Mucosa of rectum (tissue), 2 donors: ENCODE data around the gene KLF13.

Experiments
- H3K27ac ChIP-seq, 2 donors: one replicate each; pipeline ENCODE4 v1.7.0; 2013; ENCODE audit warnings: inconsistent platforms in 2 of 2, low read depth in 2 of 2, low read length in 2 of 2
- H3K27me3 ChIP-seq, 2 donors: one replicate each; pipeline ENCODE4 v1.7.0; 2013; ENCODE audit warnings: low read length in 2 of 2; ENCODE audit not compliant: control insufficient read depth in 2 of 2, insufficient read depth in 2 of 2
- H3K36me3 ChIP-seq, 2 donors: one replicate each; pipeline ENCODE4 v1.7.0; 2013; ENCODE audit warnings: low read length in 2 of 2; ENCODE audit not compliant: control insufficient read depth in 2 of 2, insufficient read depth in 2 of 2
- H3K4me1 ChIP-seq, 2 donors: one replicate each; pipeline ENCODE4 v1.7.0; 2013; ENCODE audit warnings: low read length in 2 of 2, mild to moderate bottlenecking in 1 of 2; ENCODE audit not compliant: control insufficient read depth in 2 of 2, insufficient read depth in 2 of 2
- H3K4me3 ChIP-seq, 2 donors: one replicate each; pipeline ENCODE4 v1.7.0; 2013; ENCODE audit warnings: low read length in 2 of 2
- H3K9ac ChIP-seq, 2 donors: one replicate each; pipeline ENCODE4 v1.7.0; 2013; ENCODE audit warnings: low read length in 2 of 2, low read depth in 1 of 2, mild to moderate bottlenecking in 1 of 2
- H3K9me3 ChIP-seq, 2 donors: one replicate each; pipeline ENCODE4 v1.7.0; 2013; ENCODE audit warnings: low read length in 2 of 2; ENCODE audit not compliant: control insufficient read depth in 2 of 2
- donor health status: healthy.
- donor health status: Normal muscosa, but diverticular disease.

The KLF13 gene

GRCh38 chr15:31400222-31400927 lies 73.7 kb downstream of the KLF13 start:
- Histone ChIP-seq H3K9ac (no peak overlapping the region), H3K4me1 (peaks cover 21% of the 10 kb centered on the region in 2 donors), H3K36me3 (no peaks in the 10 kb centered on the region), H3K4me3 (no peak overlapping the region), H3K27me3 (no peaks in the 10 kb centered on the region), H3K9me3 (no peaks in the 10 kb centered on the region), H3K27ac (no peak overlapping the region)

DNA sequence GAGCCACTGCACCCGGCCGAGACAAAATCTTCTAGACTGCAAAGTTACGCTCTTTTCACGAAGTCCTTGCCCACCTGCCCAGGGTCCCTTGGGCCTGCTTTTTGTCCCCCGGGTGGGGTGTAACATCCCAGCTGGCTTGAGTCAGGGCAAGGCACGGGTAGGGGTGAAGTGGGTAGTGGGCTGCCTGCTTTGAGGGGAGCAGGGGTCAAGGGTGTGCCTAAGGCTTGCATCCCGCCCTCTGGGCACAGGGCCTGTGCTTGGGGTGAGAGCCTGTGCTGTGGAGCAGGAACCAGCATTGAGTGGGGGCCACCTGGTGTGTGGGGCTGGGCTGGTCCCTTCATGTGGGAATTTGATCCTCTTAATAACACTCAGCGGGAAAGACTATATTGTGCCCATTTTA lies 74.6 kb downstream of the KLF13 start:
- H3K4me3 ChIP-seq: no peak overlapping the region
- no peak overlapping the region for H3K9ac ChIP-seq
- peaks cover 21 to 27% of the 10 kb centered on the region in 2 donors for H3K4me1 ChIP-seq
- no peak overlapping the region for H3K27ac ChIP-seq
- no peaks in the 10 kb centered on the region for H3K9me3 ChIP-seq
- H3K27me3 ChIP-seq: no peaks in the 10 kb centered on the region
- H3K36me3 ChIP-seq: no peaks in the 10 kb centered on the region

DNA sequence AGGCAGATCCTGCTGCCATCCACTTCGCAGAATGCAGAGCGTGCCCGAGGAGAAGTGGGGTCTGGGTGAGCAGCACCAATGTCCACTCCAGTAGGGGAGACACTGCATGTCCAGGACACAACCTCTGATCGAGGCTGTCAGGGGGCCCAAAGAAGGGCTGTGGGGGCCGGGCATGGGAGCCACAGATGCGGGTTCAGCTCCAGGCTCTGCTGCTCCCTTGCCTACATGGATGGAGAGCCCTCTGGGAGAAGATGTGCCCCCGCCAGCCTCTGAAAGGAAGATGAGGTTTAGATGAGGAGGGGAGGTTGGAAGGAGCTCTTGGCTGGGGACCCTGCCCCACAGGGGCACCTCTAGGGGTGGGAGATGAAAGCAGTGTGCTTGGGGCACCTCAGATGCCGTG lies 75.4 kb downstream of the KLF13 start:
- no peaks in the 10 kb centered on the region for H3K36me3 ChIP-seq
- H3K4me3 ChIP-seq: no peak overlapping the region
- H3K9me3 ChIP-seq: no peaks in the 10 kb centered on the region
- H3K27me3 ChIP-seq: no peaks in the 10 kb centered on the region
- H3K27ac ChIP-seq: no peak overlapping the region
- no peak overlapping the region for H3K9ac ChIP-seq
- peaks cover 21 to 24% of the 10 kb centered on the region in 2 donors for H3K4me1 ChIP-seq

DNA sequence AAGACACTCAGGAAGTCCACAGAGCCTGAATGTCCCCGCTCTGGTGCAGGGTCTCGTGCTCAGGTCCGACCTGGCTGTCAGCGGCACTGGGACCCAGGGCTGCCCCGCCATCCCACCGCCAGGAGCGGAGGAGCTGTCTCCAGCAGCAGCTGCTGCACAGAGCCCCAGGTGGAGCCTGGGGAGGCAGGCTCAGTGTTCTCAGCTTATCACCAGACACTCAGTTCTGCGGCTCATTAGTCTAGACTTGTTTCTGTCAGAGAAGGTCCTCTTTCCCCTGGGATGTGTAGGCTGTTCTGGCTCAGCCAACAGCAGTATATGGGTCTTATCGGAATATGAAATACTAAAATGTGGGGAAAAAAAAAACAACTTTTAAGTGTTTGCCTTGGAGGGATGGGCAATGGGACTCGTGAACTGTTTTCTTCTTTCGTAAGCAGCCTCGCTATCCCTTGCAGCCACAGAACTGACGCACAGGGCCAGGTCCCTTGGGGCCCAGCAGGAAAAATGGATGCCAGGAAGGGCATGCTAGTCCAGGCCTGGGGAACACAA lies 75.9 kb downstream of the KLF13 start:
- H3K4me3 ChIP-seq: no peak overlapping the region
- H3K27ac ChIP-seq: no peak overlapping the region
- no peaks in the 10 kb centered on the region for H3K27me3 ChIP-seq
- no peak overlapping the region for H3K9ac ChIP-seq
- H3K9me3 ChIP-seq: no peaks in the 10 kb centered on the region
- no peaks in the 10 kb centered on the region for H3K36me3 ChIP-seq
- peaks cover 18 to 20% of the 10 kb centered on the region in 2 donors for H3K4me1 ChIP-seq

- Histone ChIP-seq H3K36me3 (no peaks in the 10 kb centered on the region), H3K4me1 (peaks cover 13 to 15% of the 10 kb centered on the region in 2 donors), H3K9me3 (no peaks in the 10 kb centered on the region), H3K9ac (no peak overlapping the region), H3K27me3 (no peaks in the 10 kb centered on the region), H3K27ac (no peak overlapping the region), H3K4me3 (no peak overlapping the region)
Observed at GRCh38 chr15:31403096-31403495, 76.5 kb downstream of the KLF13 start.

- H3K27ac ChIP-seq: no peak overlapping the region
- no peak overlapping the region for H3K9ac ChIP-seq
- H3K27me3 ChIP-seq: no peaks in the 10 kb centered on the region
Observed at GRCh38 chr15:31403606-31404005, 77.0 kb downstream of the KLF13 start.

DNA sequence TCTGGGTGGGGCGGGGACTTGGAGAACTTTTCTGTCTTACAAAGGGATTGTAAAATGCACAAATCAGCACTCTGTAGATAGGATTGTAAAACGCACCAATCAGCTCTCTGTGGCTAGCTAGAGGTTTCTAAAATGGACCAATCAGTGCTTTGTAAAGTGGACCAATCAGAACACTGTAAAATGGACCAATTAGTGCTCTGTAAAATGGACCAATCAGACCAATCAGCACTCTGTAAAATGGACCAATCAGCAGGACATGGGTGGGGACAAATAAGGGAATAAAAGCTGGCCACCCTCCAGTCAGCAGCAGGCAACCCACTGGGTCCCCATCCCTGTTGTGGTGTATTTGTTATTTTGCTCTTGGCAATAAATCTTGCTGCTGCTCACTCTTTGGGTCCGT lies 77.7 kb downstream of the KLF13 start:
- no peak overlapping the region for H3K9ac ChIP-seq
- H3K27me3 ChIP-seq: no peaks in the 10 kb centered on the region
- H3K36me3 ChIP-seq: no peaks in the 10 kb centered on the region
- H3K4me1 ChIP-seq: peaks cover under 1 to 6% of the 10 kb centered on the region in 2 donors
- H3K4me3 ChIP-seq: no peak overlapping the region
- no peak overlapping the region for H3K27ac ChIP-seq
- no peaks in the 10 kb centered on the region for H3K9me3 ChIP-seq

More at GRCh38 chr15:31403606-31404005, 77.0 kb downstream of the KLF13 start:
- H3K36me3 ChIP-seq: no peaks in the 10 kb centered on the region
- no peak overlapping the region for H3K4me3 ChIP-seq
- peaks cover 8 to 10% of the 10 kb centered on the region in 2 donors for H3K4me1 ChIP-seq
- H3K9me3 ChIP-seq: no peaks in the 10 kb centered on the region

DNA sequence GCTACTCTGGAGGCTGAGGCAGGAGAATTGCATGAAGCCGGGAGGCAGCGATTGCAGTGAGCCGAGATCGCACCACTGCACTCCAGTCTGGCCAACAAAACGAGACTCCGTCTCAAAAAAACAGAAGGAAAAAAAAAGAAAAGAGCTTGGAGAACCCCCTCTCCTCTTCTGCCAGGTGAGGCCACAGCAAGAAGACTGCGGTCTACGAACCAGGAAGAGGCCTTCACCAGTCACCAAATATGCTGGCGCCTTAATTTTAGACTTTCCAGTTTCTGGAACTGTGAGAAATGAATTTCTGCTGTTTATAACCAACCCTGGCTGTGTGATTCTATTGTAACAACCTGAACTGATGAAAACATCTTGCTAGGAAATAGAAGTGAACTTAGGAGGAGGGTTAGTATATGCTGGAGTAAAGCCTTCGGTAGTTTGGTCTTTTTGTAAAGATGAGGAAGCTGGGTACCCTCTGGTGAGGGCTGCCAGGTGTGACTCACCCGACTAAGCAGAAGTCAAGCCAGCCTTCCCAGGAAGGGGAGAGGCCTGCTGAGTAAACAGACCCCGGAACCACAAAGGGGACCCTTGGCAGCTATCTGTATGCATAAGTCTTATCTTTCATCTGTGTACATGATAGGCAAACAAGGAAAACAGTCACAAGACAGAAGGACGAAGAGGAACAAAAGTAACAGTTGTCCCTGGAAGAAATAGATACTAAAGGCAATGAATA lies 78.7 kb downstream of the KLF13 start:
- H3K27me3 ChIP-seq: no peaks in the 10 kb centered on the region
- peaks cover 0 to 6% of the 10 kb centered on the region in 2 donors for H3K4me1 ChIP-seq
- H3K27ac ChIP-seq: no peak overlapping the region
- H3K4me3 ChIP-seq: no peak overlapping the region
- H3K9ac ChIP-seq: no peak overlapping the region
- no peaks in the 10 kb centered on the region for H3K36me3 ChIP-seq
- H3K9me3 ChIP-seq: no peaks in the 10 kb centered on the region

GRCh38 chr15:31407376-31407775 lies 80.7 kb downstream of the KLF13 start:
- H3K27ac ChIP-seq: no peak overlapping the region
- H3K4me3 ChIP-seq: no peak overlapping the region
- H3K27me3 ChIP-seq: no peaks in the 10 kb centered on the region
- no peaks in the 10 kb centered on the region for H3K36me3 ChIP-seq
- no peaks in the 10 kb centered on the region for H3K9me3 ChIP-seq
- H3K4me1 ChIP-seq: peaks cover 0 to 6% of the 10 kb centered on the region in 2 donors
- no peak overlapping the region for H3K9ac ChIP-seq

DNA sequence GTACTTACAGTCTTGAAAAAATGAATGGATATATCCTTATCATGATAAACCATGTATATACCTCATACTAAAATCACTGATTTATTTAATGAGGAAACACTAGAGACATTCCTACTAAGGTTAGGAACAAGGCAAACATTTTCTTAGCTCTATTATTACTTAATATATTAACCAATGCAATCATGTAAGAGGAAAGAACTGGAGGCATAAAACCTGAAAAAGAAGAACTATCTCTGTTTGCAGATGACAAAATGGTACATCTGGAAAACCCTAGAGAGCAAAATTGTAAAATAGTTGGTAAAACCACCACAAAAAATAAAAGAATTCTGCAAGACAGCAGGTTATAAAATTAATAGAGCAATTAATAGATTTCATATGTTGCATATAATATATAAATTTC lies 81.2 kb downstream of the KLF13 start:
- H3K9ac ChIP-seq: no peak overlapping the region
- H3K27me3 ChIP-seq: no peaks in the 10 kb centered on the region
- no peak overlapping the region for H3K27ac ChIP-seq
- no peak overlapping the region for H3K4me3 ChIP-seq
- no peaks in the 10 kb centered on the region for H3K36me3 ChIP-seq
- peaks cover 0 to 6% of the 10 kb centered on the region in 2 donors for H3K4me1 ChIP-seq
- no peaks in the 10 kb centered on the region for H3K9me3 ChIP-seq
